Measurements from ENCODE around the gene DNAH9.

- TF ChIP-seq PHF8 (IDR thresholded peaks at IDR 0.05; ENCODE audit: borderline replicate concordance, low read depth) (no peak), CHD2 (IDR thresholded peaks at IDR 0.05; ENCODE audit: low read length, partially characterized antibody) (no peak), KDM1A (IDR thresholded peaks at IDR 0.05; ENCODE audit: low read depth) (no peak)
- TF ChIP-seq, protein P1, sequence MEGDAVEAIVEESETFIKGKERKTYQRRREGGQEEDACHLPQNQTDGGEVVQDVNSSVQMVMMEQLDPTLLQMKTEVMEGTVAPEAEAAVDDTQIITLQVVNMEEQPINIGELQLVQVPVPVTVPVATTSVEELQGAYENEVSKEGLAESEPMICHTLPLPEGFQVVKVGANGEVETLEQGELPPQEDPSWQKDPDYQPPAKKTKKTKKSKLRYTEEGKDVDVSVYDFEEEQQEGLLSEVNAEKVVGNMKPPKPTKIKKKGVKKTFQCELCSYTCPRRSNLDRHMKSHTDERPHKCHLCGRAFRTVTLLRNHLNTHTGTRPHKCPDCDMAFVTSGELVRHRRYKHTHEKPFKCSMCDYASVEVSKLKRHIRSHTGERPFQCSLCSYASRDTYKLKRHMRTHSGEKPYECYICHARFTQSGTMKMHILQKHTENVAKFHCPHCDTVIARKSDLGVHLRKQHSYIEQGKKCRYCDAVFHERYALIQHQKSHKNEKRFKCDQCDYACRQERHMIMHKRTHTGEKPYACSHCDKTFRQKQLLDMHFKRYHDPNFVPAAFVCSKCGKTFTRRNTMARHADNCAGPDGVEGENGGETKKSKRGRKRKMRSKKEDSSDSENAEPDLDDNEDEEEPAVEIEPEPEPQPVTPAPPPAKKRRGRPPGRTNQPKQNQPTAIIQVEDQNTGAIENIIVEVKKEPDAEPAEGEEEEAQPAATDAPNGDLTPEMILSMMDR (IDR thresholded peaks at IDR 0.05) = no peak
- TF ChIP-seq, protein P2, sequence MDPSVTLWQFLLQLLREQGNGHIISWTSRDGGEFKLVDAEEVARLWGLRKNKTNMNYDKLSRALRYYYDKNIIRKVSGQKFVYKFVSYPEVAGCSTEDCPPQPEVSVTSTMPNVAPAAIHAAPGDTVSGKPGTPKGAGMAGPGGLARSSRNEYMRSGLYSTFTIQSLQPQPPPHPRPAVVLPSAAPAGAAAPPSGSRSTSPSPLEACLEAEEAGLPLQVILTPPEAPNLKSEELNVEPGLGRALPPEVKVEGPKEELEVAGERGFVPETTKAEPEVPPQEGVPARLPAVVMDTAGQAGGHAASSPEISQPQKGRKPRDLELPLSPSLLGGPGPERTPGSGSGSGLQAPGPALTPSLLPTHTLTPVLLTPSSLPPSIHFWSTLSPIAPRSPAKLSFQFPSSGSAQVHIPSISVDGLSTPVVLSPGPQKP (IDR thresholded peaks at IDR 0.05; ENCODE audit: low read depth, low read length) = no peak
Measured at GRCh38 chr17:11554042-11554441, 44.2 kb upstream of the DNAH9 start.
